ENCODE results near the gene COL9A2.

DNA sequence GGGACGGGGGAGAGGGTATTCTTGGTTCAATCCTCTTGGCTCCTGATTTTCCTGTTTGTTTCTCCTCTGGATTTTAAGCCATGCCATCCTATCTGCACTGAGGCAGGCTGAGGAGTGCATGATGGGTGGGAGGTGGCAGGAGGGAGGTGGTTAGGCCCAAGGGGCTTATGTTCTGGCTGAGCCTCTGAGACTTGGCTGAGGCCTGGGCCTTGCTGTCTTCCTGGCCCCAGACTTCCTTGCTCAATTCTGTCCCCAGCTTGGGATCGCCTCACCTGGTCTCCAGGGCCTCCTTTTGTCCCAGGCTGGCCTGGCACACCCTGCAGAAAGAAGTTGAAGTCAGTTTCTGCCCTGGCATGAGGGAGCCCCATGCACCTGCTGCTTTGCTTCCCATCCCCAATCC is 11.2 kb downstream of the COL9A2 start:
- TF ChIP-seq, protein P1, sequence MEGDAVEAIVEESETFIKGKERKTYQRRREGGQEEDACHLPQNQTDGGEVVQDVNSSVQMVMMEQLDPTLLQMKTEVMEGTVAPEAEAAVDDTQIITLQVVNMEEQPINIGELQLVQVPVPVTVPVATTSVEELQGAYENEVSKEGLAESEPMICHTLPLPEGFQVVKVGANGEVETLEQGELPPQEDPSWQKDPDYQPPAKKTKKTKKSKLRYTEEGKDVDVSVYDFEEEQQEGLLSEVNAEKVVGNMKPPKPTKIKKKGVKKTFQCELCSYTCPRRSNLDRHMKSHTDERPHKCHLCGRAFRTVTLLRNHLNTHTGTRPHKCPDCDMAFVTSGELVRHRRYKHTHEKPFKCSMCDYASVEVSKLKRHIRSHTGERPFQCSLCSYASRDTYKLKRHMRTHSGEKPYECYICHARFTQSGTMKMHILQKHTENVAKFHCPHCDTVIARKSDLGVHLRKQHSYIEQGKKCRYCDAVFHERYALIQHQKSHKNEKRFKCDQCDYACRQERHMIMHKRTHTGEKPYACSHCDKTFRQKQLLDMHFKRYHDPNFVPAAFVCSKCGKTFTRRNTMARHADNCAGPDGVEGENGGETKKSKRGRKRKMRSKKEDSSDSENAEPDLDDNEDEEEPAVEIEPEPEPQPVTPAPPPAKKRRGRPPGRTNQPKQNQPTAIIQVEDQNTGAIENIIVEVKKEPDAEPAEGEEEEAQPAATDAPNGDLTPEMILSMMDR (conservative IDR thresholded peaks at IDR 0.05) = no peak
- TF ChIP-seq EZH2 (IDR thresholded peaks at IDR 0.05; ENCODE audit: low read depth) = no peak

All from PC-9 (cell line).